Naive B cell (primary cell): ENCODE data around the gene HSP90AB1. TPM values are rescaled to one million over a fixed set of nuclear protein-coding genes. Genes with fewer than 3 reads are reported as not detected.

Source experiments
- ATAC-seq, 2 donors: fragments of 150-1000 bp; cut with Tn5 transposase; 2 replicates each; pipeline ENCODE4 v1.10.0; 2021; ENCODE audit warnings: low read depth in 2 of 2, mild to moderate bottlenecking in 2 of 2, moderate library complexity in 2 of 2
- DNase-seq: peaks from one replicate; pipeline ENCODE4 v3.0.0; 2022
- H3K27ac Mint-ChIP-seq, 6 donors: one replicate each; pipeline ENCODE4 v1.8.0; 2020 to 2022; ENCODE audit warnings: mild to moderate bottlenecking in 6 of 6, mixed read lengths in 6 of 6, moderate library complexity in 5 of 6, inconsistent platforms in 2 of 6
- H3K27me3 Mint-ChIP-seq, 3 donors: one replicate each; pipeline ENCODE4 v1.8.0; 2021 to 2022; ENCODE audit warnings: mixed read lengths in 3 of 3, mild to moderate bottlenecking in 1 of 3
- H3K36me3 Mint-ChIP-seq, 2 donors: one replicate each; pipeline ENCODE4 v1.8.0; 2020 to 2022; ENCODE audit warnings: mixed read lengths in 2 of 2, inconsistent platforms in 1 of 2, mild to moderate bottlenecking in 1 of 2
- H3K4me1 Mint-ChIP-seq, 3 donors: one replicate each; pipeline ENCODE4 v1.8.0; 2020 to 2022; ENCODE audit warnings: mixed read lengths in 3 of 3, inconsistent platforms in 1 of 3, mild to moderate bottlenecking in 1 of 3, moderate library complexity in 1 of 3
- H3K4me3 Mint-ChIP-seq, 8 donors: one replicate each; pipeline ENCODE4 v1.8.0; 2020 to 2022; ENCODE audit warnings: mild to moderate bottlenecking in 8 of 8, mixed read lengths in 8 of 8, moderate library complexity in 8 of 8, inconsistent platforms in 2 of 8
- H3K9me3 Mint-ChIP-seq, 7 donors: one replicate each; pipeline ENCODE4 v1.8.0; 2020 to 2022; ENCODE audit warnings: mixed read lengths in 7 of 7, mild to moderate bottlenecking in 5 of 7, inconsistent platforms in 2 of 7, moderate library complexity in 1 of 7
- polyA plus RNA-seq, 6 donors: library from polyadenylated mRNA; unstranded; fragments of 300-500 nt; fragmentation: Illumina TruSeq; gene quantifications; one replicate each; pipeline ENCODE4 v1.2.3, GENCODE V29; 2021; ENCODE audit warnings: low read depth in 6 of 6

HSP90AB1 gene
- polyA plus RNA-seq, 6 donors from 2014 or later, result 420 to 486 (median 447) TPM

- H3K27me3 Mint-ChIP-seq, result peaks cover 43 to 77% (median 67%) of the 10 kb centered on the region in 3 donors
- DNase-seq (no peak), ATAC-seq (no peak)
- H3K4me1 Mint-ChIP-seq, result no peaks in the 10 kb centered on the region
- H3K9me3 Mint-ChIP-seq, result no peaks in the 10 kb centered on the region
- no peaks in the 10 kb centered on the region for H3K36me3 Mint-ChIP-seq
- H3K4me3 Mint-ChIP-seq, result no peak overlapping the region
- no peak overlapping the region for H3K27ac Mint-ChIP-seq
These were observed 39.3 kb downstream of the HSP90AB1 start for GRCh38 chr6:44286285-44286565.

- Mint-ChIP-seq H3K4me1 (no peaks in the 10 kb centered on the region), H3K36me3 (no peaks in the 10 kb centered on the region), H3K4me3 (no peak overlapping the region), H3K27me3 (peaks cover 43 to 82% (median 72%) of the 10 kb centered on the region in 3 donors), H3K9me3 (no peaks in the 10 kb centered on the region), H3K27ac (no peak overlapping the region)
- no peak for ATAC-seq
- no peak for DNase-seq
These were observed 39.8 kb downstream of the HSP90AB1 start for GRCh38 chr6:44286747-44287146.

GRCh38 chr6:44289726-44290260 lies 42.9 kb downstream of the HSP90AB1 start:
- H3K27me3 Mint-ChIP-seq, result peaks cover 51 to 81% (median 71%) of the 10 kb centered on the region in 3 donors
- H3K4me3 Mint-ChIP-seq, result no peak overlapping the region
- H3K36me3 Mint-ChIP-seq, result no peaks in the 10 kb centered on the region
- H3K27ac Mint-ChIP-seq, result peak overlapping the region in 1 of 6 donors; percentile 52
- no peak for DNase-seq
- no peaks in the 10 kb centered on the region for H3K4me1 Mint-ChIP-seq
- ATAC-seq, result no peak
- no peaks in the 10 kb centered on the region for H3K9me3 Mint-ChIP-seq

- H3K36me3 Mint-ChIP-seq, result no peaks in the 10 kb centered on the region
- H3K4me1 Mint-ChIP-seq, result peaks cover 5 to 6% (median 6%) of the 10 kb centered on the region in 3 donors
- H3K9me3 Mint-ChIP-seq, result peaks cover 0 to 3% (median 0%) of the 10 kb centered on the region in 7 donors
- DNase-seq, result no peak
- H3K27me3 Mint-ChIP-seq, result peaks cover 64 to 82% (median 74%) of the 10 kb centered on the region in 3 donors
- H3K4me3 Mint-ChIP-seq, result no peak overlapping the region
- H3K27ac Mint-ChIP-seq, result peak overlapping the region in 1 of 6 donors; percentile 83
- no peak for ATAC-seq
These were observed 44.9 kb downstream of the HSP90AB1 start for GRCh38 chr6:44291841-44292240.

GRCh38 chr6:44292661-44293365 lies 45.9 kb downstream of the HSP90AB1 start:
- DNase-seq, result no peak
- Mint-ChIP-seq H3K27me3 (peaks cover 58 to 81% (median 67%) of the 10 kb centered on the region in 3 donors), H3K4me1 (peaks cover 10 to 13% (median 11%) of the 10 kb centered on the region in 3 donors), H3K4me3 (no peak overlapping the region), H3K27ac (no peak overlapping the region), H3K36me3 (no peaks in the 10 kb centered on the region), H3K9me3 (peaks cover 0 to 3% (median 0%) of the 10 kb centered on the region in 7 donors)
- ATAC-seq, result no peak

GRCh38 chr6:44294832-44295791 lies 48.2 kb downstream of the HSP90AB1 start:
- Mint-ChIP-seq H3K36me3 (peaks cover 0 to 8% of the 10 kb centered on the region in 2 donors), H3K4me3 (no peak overlapping the region), H3K27me3 (peaks cover 46 to 77% (median 66%) of the 10 kb centered on the region in 3 donors), H3K27ac (peak overlapping the region in 1 of 6 donors; percentile 54), H3K4me1 (peaks cover 10 to 18% (median 15%) of the 10 kb centered on the region in 3 donors), H3K9me3 (peaks cover 0 to 3% (median 0%) of the 10 kb centered on the region in 7 donors)
- no peak for DNase-seq
- no peak for ATAC-seq

GRCh38 chr6:44297063-44298038 lies 50.5 kb downstream of the HSP90AB1 start:
- Mint-ChIP-seq H3K27ac (peak overlapping the region in 2 of 6 donors; percentile 47 to 74), H3K4me1 (peaks cover 10 to 20% (median 18%) of the 10 kb centered on the region in 3 donors), H3K9me3 (peaks cover 0 to 3% (median 0%) of the 10 kb centered on the region in 7 donors), H3K27me3 (peaks cover 33 to 55% (median 43%) of the 10 kb centered on the region in 3 donors), H3K4me3 (peak overlapping the region in 7 of 8 donors; percentile 42 to 80 (median 58)), H3K36me3 (peaks cover 0 to 26% of the 10 kb centered on the region in 2 donors)
- ATAC-seq (peak; percentile 86 to 91), DNase-seq (peak; percentile 35)

- Mint-ChIP-seq H3K4me1 (peaks cover 10 to 20% (median 18%) of the 10 kb centered on the region in 3 donors), H3K27me3 (peaks cover 30 to 49% (median 39%) of the 10 kb centered on the region in 3 donors), H3K36me3 (peaks cover 0 to 28% of the 10 kb centered on the region in 2 donors), H3K4me3 (peak overlapping the region in 7 of 8 donors; percentile 42 to 78 (median 64)), H3K27ac (peak overlapping the region in 1 of 6 donors; percentile 74), H3K9me3 (peaks cover 0 to 3% (median 0%) of the 10 kb centered on the region in 7 donors)
- ATAC-seq (no peak), DNase-seq (no peak)
These were observed 51.3 kb downstream of the HSP90AB1 start for GRCh38 chr6:44298055-44298803.

- peak overlapping the region in 3 of 8 donors; percentile 5 to 55 (median 55) for H3K4me3 Mint-ChIP-seq
- peaks cover 26 to 43% (median 39%) of the 10 kb centered on the region in 3 donors for H3K27me3 Mint-ChIP-seq
- no peak overlapping the region for H3K27ac Mint-ChIP-seq
- peaks cover 0 to 33% of the 10 kb centered on the region in 2 donors for H3K36me3 Mint-ChIP-seq
- no peak for DNase-seq
- H3K9me3 Mint-ChIP-seq, result peaks cover 0 to 3% (median 0%) of the 10 kb centered on the region in 7 donors
- ATAC-seq, result no peak
- H3K4me1 Mint-ChIP-seq, result peaks cover 10 to 20% (median 18%) of the 10 kb centered on the region in 3 donors
These were observed 52.0 kb downstream of the HSP90AB1 start for GRCh38 chr6:44298864-44299263.

- peak overlapping the region in 1 of 8 donors; percentile 69 for H3K4me3 Mint-ChIP-seq
- H3K36me3 Mint-ChIP-seq, result peaks cover 0 to 33% of the 10 kb centered on the region in 2 donors
- H3K27ac Mint-ChIP-seq, result peak overlapping the region in 1 of 6 donors; percentile 78
These were observed 53.5 kb downstream of the HSP90AB1 start for GRCh38 chr6:44300292-44300823.

GRCh38 chr6:44301106-44301505 lies 54.2 kb downstream of the HSP90AB1 start:
- Mint-ChIP-seq H3K27ac (no peak overlapping the region), H3K4me3 (no peak overlapping the region), H3K36me3 (peaks cover 0 to 33% of the 10 kb centered on the region in 2 donors), H3K9me3 (peaks cover 0 to 1% (median 0%) of the 10 kb centered on the region in 7 donors), H3K4me1 (peaks cover 10 to 20% (median 18%) of the 10 kb centered on the region in 3 donors), H3K27me3 (peaks cover 11 to 23% (median 19%) of the 10 kb centered on the region in 3 donors)
- ATAC-seq (no peak), DNase-seq (no peak)

More at GRCh38 chr6:44300292-44300823, 53.5 kb downstream of the HSP90AB1 start:
- peaks cover 0 to 1% (median 0%) of the 10 kb centered on the region in 7 donors for H3K9me3 Mint-ChIP-seq
- DNase-seq (no peak), ATAC-seq (no peak)
- H3K4me1 Mint-ChIP-seq, result peaks cover 10 to 20% (median 18%) of the 10 kb centered on the region in 3 donors
- peaks cover 16 to 31% (median 27%) of the 10 kb centered on the region in 3 donors for H3K27me3 Mint-ChIP-seq
